Non-pigmented ciliary epithelial cell (primary cell): Measurements from ENCODE around the gene EMC1.
A peak's percentile ranks its signal among the peaks of the same experiment; 100 is the strongest.
"Not testable (repeated sequence)": the region's sequence is repeated elsewhere in the genome, so short reads cannot be mapped to it uniquely, and the experiment has no call there.

Experiments used
- DNase-seq: peaks from one replicate; pipeline ENCODE4 v3.0.0-alpha.2; 2010; ENCODE audit warnings: low read depth

The EMC1 gene

DNA sequence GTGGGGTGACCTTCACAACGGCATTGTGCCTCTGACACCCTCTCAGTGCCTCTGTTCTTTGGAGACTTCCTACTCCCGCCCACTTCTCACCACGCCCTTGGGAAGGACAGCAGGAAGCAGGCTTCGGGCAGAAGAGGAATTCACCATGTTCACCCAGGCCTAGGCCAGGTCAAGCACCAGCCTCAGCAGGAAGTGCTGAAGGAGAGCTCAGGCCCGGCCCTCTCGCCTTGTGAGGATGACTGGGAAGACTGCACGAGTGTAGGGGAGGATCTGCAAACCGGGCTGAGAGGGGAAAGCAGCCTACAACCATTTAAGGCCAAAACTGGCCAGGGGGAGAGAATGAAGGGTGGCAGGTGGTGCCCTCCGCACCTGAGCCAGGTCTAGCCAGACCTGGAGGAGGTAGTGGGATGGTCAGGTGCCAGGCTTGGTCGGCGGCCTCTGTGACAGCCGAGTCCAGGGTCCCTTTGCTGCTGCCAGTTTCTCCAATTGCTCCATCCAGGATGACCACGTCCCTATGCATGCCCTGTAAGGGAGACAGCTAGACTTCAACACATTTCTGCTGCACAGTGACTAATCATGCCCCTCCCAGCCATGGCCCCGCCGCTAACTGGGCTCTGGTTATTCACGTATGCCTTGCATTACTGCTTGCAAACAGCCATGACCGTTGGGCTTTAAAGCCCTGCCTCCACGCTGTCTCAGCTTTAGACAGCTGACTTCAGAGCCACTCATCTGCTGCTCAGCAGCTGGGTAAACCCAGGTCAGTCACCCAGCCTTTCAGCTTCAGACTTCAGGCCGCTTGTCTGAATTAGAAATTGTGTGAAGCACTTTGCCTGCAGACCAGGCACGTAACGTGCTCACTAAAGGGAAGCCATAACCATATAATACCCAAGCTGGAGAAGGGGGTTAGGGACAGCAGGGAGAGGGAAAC, 9.2 kb upstream of the EMC1 start:
- DNase-seq = peak; percentile 47

DNA sequence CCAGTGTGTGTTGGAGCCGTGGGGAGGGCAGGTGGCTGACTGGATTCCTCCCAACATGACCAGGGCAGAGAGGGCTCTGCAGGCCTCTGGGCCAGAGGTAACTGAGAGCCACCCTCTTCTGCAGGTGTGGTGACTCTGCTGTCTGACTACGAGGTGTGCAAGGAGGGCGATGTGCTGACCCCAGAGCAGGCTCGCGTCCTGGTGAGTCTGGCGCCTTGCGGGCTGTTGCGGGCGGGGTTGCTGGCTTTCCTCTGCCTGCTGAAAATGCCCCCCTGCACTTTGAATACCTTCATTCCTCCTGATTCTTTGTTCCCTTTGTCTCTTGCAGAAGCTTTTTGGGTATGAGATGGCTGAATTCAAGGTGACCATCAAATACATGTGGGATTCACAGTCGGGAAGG, 7.0 kb upstream of the EMC1 start:
- DNase-seq = no peak

DNA sequence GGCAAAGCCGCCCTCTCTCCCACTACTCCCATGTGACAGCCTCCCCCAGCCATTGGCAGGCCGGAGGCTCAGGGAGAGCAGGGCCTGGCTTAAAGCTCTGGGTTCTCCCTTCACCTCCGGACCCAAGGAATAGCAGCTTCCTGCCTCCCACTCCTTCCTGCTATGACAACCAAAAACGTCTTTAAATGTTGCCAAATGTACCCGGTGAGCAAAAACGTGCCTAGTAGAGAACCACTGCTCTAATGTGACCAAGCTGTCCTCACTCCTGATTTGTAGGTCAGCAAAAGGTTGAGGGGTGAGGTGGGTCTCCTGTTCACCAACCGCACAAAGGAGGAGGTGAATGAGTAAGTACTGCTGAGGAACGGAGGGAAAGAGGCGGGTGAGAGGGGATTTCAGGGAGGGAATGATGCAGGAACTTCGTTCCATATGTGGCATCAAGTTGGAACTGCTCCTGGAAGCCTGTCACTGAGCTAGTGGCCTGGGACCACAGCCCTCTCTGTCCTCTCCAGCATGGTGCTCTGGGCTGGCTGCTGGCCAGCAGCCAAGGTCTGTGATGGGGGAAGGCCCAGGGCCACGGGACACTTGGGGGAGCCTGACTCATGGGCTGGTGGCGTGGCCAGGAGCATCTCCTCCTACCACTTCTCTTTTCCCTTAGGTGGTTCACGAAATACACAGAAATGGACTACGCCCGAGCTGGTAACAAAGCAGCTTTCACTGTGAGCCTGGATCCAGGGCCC, 6.0 kb upstream of the EMC1 start:
- no peak for DNase-seq

DNA sequence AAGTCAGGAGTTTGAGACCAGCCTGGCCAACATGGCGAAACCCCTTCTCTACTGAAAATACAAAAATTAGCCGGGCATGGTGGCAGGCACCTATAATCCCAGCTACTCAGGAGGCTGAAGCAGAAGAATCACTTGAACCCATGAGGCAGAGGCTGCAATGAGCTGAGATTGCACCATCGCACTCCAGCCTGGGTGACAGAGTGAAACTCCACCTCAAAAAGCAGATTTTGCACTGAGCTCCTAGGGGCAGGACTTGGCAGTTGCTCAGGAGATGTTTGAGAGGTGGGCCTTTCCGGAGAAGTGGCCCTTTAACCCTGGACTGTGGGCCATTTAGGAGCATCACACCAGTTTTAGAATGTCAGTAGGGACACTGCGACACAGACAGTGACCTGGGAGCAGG, 5.0 kb upstream of the EMC1 start:
- not testable (repeated sequence) for DNase-seq

DNA sequence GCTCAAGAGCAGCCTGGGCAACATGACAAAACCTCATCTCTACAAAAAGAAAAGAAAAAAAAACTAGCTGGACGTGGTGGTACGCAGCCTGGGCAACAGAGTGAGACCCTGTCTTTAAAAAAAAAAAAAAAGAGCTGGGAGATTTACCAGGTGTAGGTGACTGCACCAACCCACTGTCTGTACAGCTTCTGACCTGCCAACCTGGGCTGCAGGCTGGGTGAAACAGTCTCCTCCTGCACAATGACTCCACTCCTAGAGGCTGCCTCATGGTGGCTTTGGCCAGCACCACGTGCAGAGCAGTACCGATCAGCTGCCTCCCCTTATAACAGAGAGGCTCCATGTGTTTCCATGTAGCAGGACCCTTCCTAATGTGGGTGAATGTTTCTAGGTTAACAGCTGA, 4.0 kb upstream of the EMC1 start:
- DNase-seq = no peak

DNA sequence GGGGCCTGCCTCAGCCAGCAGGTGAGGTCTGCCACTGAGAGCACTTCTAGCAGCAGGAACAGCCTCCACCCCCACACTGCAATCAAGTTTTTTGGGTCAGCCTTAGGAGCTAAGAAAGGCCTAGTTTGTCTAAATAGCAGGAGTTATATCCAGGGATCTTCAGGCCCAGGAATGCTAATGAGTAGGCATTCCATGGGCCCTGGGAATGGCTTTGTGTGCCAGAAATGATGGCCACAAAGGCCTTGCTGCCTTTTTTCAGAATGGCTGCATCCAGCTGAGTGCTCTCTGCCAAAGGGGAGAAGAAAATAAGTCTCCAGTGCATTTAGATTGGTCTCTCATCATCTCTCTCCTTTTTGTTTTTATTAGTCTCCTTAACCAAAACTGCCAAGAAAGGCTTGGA, 3.1 kb upstream of the EMC1 start:
- DNase-seq = no peak

DNA sequence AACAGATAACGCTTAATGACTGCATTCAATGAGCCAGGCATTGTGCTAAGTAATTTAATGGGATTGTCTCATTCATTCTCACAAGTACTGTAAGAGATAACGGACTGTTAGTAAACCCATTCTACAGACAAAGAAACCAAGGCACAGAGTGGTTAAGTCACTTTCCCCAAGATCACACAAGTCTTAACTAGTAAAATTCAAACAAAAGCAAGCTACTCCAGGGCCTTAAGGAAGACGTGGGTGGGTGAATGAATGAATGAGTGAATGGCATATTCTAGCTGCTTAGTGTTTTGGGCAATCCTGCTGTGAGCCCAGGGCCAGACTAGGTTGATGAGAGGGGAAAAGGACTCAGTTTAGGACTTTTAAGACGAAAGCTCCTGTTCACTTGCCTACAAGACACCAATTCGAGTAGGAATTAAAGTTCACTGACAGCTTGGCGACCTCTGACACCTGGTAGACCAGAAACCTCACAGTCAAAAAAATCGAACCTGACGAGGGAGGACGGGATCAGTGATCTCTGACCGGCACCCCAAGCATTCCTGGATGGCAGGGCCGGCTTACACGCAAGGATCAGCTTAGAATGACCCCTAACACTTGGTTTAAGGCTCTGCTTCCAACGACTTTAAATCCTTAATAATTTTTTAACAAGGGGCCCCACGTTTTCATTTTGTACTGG, 557 bp downstream of the EMC1 start:
- DNase-seq = no peak

DNA sequence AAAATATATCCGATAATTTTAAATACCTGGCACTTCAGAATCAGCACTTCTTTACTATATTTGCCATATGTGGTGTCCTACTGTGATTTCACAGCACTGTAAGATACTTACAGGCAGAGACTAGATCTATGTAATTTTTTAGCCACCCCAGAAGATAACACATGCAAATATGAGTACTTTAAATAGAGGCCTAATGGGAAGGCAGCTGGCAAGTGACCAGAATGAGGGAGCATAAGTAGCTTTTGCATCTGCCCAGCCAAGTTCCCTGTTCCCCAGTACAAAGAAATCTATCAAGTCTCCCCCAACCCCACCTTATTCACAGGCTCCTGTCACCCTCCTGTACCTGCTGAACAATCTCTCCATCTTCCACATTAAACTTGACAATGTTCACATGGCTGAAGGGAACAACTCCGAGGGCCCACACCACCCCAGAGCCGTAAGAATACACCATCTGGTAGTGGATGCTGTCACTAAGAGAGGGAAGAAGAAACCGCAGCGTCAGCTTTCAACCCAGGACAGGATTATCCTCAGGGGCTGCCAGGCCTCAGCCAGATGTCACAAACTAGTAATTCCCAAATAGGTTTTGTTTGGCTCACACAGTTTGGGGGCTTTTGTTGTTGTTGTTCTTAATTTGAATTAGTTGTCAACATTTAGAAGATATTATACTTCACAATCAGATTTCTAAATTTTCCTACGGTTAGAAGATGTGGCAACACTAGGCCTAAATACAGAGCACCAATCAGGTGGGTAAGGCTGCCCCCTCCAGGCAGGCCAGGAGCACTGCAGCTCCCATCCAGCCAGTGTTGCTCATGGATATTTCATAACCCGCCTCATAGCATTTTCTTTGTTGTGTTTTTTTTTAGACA, 10.4 kb downstream of the EMC1 start:
- no peak for DNase-seq

DNA sequence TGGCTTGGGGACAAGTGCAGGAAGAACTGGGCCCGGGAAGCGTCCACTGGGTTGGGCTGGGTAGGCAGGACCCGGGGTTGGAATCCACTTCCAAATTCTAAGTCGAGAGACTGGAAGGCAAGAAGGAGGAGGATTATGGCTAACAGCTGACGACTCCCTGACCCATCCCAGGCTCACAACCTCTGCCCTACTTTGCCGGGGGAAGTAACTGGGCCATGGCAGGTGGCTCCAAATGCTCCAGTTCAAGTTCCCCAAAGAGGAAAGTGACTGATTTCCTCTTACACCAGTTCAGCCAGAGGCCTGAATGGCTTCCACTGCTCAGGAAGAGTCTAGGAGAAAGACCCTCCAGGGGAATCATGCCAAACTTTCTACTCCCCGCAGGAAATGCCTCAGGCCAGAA, 11.4 kb downstream of the EMC1 start:
- no peak for DNase-seq

DNA sequence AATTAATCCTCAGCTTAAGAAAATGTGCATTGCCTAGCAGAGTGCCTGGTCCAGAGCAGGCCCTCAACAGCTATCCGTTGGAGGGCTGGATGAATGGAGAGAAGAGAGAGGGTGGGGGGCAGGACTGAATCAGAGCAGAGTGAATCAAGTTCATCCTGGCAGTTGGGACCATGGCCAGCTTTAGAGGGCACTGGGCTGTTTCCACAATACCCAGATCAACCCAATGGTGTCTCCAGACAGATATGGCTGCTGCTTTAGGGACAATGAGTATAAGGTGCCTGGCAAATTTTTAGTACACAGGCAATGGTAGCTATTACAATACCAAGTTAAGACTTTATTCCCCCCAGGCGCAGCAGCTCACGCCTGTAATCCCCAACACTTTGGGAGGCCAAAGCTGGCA, 17.1 kb downstream of the EMC1 start:
- DNase-seq = no peak

DNA sequence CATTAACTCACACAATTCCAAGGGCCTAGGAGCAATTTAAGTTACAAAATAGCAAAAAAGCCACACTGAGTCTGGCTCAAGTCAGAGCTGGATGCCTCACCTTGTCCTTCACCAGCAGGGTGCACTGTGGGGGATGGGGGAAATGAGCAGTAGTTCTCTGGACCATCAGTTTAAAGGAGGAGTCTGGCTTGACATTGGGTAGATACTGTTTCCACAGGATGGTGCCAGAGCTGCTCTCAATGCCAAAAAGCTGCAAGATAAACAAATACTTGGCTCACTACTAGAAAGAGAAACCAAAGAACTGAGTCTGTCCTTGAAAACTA, 18.8 kb downstream of the EMC1 start:
- no peak for DNase-seq

DNA sequence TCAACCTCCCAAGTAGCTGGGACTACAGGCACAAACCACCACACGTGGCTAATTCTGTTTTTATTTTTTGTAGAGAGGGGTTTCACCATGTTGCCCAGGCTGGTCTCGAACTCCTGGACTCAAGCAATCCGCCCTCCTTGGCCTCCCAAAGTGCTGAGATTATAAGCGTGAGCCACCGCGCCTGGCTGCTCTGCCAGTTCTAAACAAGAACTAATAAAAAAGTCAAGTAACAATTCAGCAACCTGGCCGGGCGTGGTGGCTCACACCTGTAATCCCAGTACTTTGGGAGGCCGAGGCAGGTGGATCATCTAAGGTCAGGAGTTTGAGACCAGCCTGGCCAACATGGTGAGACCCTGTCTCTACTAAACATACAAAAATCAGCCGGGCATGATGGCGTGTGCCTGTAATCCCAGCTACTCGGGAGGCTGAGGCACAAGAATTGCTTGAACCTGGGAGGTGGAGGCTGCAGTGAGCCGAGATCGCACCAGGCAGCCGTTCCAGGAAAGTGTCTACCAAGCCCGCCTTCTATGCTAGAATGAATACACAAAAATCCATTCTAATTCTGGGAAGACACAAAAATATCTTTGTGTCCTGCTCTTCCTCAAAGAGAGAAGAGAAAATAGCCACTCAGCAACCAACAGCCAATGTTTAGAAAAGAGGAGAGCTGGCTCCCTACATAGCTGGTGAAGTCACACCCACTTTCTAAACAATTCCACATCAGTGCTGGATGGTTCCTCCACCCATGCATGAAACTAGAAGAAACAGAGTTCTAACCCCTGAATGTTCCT, 19.4 kb downstream of the EMC1 start:
- not testable (repeated sequence) for DNase-seq

DNA sequence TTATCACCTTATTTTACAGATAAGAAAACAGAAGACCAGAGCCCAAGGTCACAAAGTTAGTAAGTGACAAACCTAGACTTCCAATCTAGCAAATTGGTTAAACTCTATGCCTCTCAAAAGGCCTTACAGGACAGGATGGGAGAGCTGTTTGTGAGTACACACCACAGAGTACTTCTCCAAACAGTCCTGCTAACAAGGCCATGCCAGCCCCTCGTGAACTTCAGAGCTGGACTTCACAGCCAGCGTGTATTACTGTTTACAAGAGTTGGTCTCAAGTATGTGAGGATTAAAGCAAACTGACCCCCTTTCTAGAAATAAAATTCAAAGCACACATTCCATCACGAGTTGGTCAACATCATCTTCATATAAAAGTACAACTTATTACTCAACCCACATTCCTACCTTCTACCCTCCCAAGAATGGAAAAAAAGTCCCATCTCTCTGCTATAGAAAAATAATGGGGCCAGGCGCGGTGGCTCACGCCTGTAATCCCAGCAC, 21.4 kb downstream of the EMC1 start:
- no peak for DNase-seq

DNA sequence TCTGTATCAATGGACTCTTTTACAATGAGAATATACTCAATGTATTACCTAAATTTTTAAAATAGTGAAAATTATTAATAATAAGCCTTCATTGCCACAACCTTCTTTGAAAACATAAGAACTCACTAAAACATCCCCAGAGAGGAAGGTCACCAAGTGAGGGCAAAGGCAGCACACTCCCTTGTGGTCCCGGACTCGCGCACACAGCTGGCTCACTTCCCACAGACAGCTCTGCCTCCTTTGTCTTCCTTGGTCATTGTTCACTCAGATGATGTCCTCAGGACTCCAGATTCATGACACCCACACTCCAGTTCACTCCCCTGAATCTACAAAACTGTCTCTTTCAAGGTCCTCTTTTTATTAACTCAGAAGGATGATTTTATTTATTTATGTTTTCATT, 22.1 kb downstream of the EMC1 start:
- DNase-seq = no peak

DNA sequence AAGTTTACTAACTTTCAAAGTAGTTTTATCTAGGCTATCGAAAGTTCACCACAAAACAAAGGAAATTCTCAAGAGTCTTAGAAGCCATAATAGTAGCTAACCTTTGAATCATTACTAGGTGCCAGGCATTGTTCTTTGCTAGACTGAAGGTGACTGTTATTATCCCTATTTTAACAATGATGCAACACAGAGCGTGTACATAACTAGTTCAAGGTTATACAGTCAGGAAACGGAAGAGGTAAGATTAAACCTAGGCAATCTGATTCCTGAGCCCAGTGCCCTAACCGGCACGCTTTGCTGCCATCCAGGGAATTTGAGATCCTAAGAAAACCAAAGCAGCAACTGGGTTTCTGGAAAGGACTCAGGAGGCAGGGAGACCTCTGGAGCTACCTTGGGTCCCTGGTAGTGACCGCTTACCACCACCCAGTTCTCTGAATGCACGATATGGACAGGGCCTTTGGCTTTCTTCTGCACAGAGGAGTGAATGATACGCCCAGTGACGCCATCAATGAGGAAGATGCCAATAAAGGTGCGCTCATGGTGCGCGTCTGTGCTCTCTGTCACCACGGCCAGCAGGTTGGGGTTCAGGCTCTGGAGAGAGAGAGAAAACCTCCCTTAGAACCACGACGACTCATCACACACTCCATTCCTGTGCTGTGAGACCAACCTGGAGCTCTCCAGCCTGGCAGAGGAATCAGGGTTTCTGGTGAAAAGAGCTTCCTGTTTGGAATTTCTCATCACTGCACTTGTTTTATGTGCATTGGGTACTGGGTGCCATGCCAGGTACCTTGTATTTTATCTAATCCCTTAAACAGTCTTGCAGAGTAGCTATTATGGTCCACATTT, 28.1 kb downstream of the EMC1 start:
- DNase-seq = no peak

DNA sequence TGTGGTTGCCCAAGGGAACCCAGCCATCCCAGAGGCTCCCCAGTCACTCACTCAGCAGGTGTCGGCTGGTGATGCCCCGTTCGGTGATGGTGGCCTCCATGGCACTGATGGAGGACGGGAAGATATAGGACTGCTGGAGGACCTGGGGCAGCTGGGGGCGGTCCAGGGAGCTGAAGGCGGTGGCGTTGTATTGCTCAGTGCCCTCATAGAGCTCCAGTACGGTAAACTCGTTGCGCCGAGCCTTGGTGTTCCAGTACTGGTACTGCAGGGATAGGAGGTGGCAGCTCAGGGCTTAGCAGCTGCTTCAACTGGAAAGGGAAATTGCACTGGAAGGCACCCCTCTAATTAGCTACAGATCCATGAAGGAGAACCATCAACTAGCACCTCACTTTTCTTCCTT, 28.8 kb downstream of the EMC1 start:
- DNase-seq = no peak

DNA sequence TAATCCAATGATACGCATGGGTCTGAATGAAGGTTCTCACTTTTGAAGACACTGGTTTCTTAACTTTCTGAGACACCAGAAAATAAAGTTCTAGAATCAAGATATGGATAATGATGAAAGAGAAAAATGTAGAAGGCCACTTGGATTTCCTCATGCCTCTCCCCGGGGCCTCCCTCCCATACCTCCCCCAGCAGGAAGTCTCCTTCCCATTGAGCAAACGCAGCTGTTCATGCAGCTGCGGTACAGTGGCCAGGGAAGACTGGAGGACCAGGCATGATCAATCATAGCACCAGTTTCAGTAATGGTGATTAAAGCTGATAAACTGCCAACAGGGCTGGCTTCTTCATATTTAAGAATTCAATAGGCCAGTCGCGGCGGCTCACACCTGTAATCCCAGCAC, 30.3 kb downstream of the EMC1 start:
- no peak for DNase-seq

DNA sequence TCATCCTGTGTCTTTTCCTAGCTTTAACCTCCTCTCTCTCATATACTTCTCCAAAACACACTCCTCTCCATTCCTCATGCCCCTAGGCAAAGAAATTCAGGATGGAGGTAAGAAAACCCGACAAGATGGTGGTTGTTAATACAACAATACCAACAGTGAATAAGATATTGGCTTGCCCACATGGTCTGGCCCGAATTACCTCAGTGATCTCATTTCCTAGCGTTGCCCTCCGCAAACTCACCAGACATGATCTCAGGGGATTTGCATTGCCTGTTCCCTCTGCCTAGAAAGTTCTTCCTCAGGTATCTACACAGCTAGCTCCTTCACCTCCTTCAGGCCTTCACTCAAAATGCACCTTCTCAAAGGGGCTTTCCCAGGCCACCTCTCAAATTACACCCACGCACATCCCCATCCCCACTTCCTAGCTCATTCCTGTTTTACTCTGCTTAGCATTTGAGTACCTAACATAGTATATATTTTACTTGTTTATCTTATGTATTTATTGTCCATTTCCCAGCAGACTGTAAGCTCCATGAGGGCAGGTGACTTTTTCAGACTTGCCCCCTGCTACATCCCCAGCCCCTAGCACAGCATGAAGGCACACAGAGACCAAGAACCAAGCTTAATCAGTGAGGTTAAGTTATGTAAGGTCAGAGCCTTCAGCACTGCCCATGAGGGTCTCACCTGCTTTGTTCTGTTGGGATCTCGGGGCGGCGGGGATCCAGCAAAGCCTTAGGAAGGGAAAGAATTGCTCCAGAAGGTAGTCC, 31.1 kb downstream of the EMC1 start:
- no peak for DNase-seq

DNA sequence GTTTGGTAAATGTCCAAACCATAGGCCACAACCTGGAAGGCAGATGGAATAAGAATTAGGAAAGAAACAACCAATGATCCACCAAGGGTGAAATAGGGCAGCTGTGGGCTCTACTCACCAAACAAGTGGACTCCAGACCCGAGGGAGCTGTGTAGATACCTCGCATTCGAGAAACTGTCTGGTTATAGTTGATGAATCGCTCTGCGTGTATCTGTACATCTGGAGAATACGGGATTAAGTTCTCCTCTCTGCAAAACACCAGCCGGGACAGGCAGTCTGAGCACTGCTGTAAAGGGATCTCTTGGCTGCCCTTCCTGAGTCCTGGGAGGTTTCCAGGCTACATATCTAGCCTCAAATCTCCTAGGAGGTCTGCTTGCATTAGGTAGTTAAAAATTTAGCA, 31.9 kb downstream of the EMC1 start:
- DNase-seq = no peak
